RWPE2 (cell line): ENCODE data around the gene CAMK2G.
"Not testable (repeated sequence)": the region's sequence is repeated elsewhere in the genome, so short reads cannot be mapped to it uniquely, and the experiment has no call there.

Experiments
- ATAC-seq: fragments of 200-7000 bp; cut with Tn5 transposase; 3 replicates; pipeline ENCODE4 v1.9.1; 2021; ENCODE audit warnings: low read depth
- DNase-seq: peaks from one replicate; pipeline ENCODE4 v3.0.0-alpha.2; 2020; ENCODE audit warnings: low spot score
- H3K27ac ChIP-seq: fragments of 450-650 bp; 2 replicates; pipeline ENCODE4 v1.5.1; 2017; ENCODE audit warnings: mild to moderate bottlenecking; ENCODE audit not compliant: poor library complexity, severe bottlenecking
- H3K27me3 ChIP-seq: fragments of 250-450 bp; sonication (Bioruptor Pico); 2 replicates; pipeline ENCODE4 v1.5.1; 2021; ENCODE audit warnings: mild to moderate bottlenecking, moderate library complexity; ENCODE audit not compliant: insufficient read depth, poor library complexity, severe bottlenecking
- H3K36me3 ChIP-seq: fragments of 250-450 bp; sonication (Bioruptor Pico); 2 replicates; pipeline ENCODE4 v1.5.1; 2020; ENCODE audit warnings: low read depth, mild to moderate bottlenecking, moderate library complexity
- H3K4me1 ChIP-seq: fragments of 250-450 bp; sonication (Bioruptor Pico); 2 replicates; pipeline ENCODE4 v1.5.1; 2021; ENCODE audit warnings: mild to moderate bottlenecking, moderate library complexity; ENCODE audit not compliant: insufficient read depth, poor library complexity, severe bottlenecking
- H3K4me3 ChIP-seq: fragments of 250-450 bp; sonication (Bioruptor Pico); 2 replicates; pipeline ENCODE4 v1.5.1; 2021; ENCODE audit warnings: mild to moderate bottlenecking, moderate library complexity; ENCODE audit not compliant: severe bottlenecking
- H3K9me3 ChIP-seq: fragments of 250-450 bp; sonication (Bioruptor Pico); 2 replicates; pipeline ENCODE4 v1.5.1; 2021; ENCODE audit warnings: mild to moderate bottlenecking, moderate library complexity; ENCODE audit not compliant: severe bottlenecking
- TF ChIP-seq, protein P1 (sequence below): fragments of 450-650 bp; IDR thresholded peaks from one replicate; pipeline ENCODE4 v1.5.1; 2017; ENCODE audit warnings: mild to moderate bottlenecking, moderate library complexity; ENCODE audit not compliant: poor library complexity, severe bottlenecking

CAMK2G gene

DNA sequence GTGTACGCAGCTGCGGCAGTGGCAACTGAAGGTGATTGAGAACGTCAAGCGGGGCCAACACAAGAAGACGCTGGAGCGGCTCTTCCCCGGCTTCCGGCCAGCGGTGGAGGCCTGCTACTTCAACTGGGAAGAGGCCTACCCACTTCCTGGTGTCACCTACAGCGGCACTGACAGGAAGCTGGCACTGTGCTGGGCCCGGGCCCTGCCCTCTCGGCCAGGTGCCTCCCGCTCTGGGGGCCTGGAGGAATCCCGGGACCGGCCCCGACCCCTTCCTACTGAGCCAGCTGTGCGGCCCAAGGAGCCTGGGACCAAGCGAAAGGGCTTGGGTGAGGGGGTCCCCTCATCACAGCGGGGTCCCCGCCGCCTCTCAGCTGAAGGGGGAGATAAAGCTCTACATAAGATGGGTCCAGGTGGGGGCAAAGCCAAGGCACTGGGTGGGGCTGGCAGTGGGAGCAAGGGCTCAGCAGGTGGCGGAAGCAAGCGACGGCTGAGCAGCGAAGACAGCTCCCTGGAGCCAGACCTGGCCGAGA is 82.4 kb downstream of the CAMK2G start:
- ATAC-seq (no peak), DNase-seq (no peak)
- TF ChIP-seq, protein P1, sequence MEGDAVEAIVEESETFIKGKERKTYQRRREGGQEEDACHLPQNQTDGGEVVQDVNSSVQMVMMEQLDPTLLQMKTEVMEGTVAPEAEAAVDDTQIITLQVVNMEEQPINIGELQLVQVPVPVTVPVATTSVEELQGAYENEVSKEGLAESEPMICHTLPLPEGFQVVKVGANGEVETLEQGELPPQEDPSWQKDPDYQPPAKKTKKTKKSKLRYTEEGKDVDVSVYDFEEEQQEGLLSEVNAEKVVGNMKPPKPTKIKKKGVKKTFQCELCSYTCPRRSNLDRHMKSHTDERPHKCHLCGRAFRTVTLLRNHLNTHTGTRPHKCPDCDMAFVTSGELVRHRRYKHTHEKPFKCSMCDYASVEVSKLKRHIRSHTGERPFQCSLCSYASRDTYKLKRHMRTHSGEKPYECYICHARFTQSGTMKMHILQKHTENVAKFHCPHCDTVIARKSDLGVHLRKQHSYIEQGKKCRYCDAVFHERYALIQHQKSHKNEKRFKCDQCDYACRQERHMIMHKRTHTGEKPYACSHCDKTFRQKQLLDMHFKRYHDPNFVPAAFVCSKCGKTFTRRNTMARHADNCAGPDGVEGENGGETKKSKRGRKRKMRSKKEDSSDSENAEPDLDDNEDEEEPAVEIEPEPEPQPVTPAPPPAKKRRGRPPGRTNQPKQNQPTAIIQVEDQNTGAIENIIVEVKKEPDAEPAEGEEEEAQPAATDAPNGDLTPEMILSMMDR, result no peak
- H3K4me3 ChIP-seq, result no peak overlapping the region
- no peaks in the 10 kb centered on the region for H3K4me1 ChIP-seq
- no peak overlapping the region for H3K27ac ChIP-seq
- H3K36me3 ChIP-seq, result peaks cover 46% of the 10 kb centered on the region
- no peaks in the 10 kb centered on the region for H3K27me3 ChIP-seq
- no peaks in the 10 kb centered on the region for H3K9me3 ChIP-seq

DNA sequence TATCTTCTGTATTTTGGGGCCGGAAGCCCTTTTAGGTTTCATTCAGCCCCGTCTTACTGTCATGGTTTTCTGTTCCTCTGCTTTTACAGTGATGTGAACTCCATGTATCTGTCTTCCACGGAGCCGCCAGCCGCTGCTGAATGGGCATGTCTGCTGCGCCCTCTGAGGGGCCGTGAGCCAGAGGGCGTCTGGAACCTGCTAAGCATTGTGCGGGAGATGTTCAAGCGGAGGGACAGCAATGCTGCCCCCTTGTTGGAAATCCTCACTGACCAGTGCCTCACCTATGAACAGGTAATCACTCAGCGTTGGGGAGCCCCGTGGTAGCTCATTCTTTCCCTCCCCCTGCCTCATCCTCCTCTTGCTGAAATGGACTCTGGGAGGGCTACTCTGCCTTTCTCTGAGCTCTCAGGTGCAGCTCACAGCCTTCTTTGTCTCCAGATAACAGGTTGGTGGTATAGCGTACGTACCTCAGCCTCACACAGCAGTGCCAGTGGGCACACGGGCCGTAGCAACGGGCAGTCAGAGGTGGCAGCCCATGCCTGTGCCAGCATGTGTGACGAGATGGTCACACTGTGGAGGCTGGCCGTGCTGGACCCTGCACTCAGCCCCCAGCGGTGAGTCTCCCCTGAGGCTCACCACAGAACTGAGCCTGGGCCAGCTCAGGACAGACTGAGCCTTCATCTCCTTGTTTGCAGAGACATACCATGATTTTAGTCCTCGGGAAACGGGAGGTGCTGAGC is 83.3 kb downstream of the CAMK2G start:
- Histone ChIP-seq H3K4me1 (no peaks in the 10 kb centered on the region), H3K36me3 (peaks cover 38% of the 10 kb centered on the region), H3K9me3 (no peaks in the 10 kb centered on the region), H3K27ac (no peak overlapping the region), H3K4me3 (no peak overlapping the region), H3K27me3 (no peaks in the 10 kb centered on the region)
- ATAC-seq (no peak), DNase-seq (no peak)
- TF ChIP-seq, protein P1, result no peak

DNA sequence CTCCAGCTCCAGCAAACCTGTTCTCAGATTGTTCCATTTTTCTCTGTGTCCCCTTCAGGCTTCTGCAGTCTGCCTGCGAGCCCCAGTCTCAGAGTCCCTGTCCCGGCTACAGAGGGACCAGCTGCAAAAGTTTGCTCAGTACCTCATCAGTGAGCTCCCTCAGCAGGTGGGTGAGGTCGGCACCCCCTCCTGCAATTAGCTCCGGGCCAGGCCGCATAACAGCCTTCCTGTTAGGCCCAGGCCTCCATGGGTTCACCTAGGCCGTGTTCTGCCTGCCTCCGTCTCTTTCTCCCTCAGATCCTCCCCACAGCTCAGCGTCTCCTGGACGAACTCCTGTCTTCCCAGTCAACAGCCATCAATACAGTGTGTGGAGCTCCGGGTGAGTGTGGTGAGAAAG is 84.7 kb downstream of the CAMK2G start:
- no peak for DNase-seq
- Histone ChIP-seq H3K4me3 (no peak overlapping the region), H3K9me3 (no peaks in the 10 kb centered on the region), H3K4me1 (peaks cover 2% of the 10 kb centered on the region), H3K27ac (no peak overlapping the region), H3K27me3 (no peaks in the 10 kb centered on the region), H3K36me3 (peaks cover 29% of the 10 kb centered on the region)
- ATAC-seq, result no peak
- TF ChIP-seq, protein P1, result no peak

DNA sequence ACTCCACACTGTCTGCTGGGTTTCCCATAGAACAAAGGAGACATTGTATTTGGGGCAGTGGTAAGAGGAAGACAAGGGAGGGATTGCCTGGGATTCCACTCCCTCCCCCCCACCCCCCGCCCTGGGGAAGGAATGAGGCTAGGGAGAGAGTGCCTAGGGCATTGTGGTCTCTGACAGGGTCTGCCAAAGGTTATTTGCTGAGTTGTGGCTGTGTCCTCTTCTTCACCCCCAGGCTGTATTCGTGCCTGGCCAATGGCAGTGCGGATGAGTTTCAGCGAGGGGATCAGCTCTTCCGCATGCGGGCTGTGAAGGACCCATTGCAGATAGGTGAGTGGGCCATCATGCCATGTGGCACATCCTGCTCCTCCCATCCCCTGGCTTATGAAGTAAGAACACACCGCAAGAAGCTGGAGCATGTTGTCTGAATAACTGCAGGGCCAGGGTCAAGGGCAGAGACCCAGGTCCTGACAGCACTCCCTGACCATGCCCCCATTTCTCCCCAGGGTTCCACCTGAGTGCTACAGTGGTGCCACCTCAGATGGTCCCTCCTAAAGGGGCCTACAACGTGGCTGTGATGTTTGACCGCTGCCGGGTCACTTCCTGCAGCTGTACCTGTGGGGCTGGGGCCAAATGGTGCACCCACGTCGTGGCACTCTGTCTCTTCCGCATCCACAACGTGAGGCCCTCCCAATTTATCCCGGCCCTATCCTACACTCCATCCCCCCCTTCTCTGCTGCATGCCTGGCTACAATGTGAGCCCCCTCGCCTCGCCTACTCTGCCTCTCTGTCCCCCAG is 85.3 kb downstream of the CAMK2G start:
- peaks cover 24% of the 10 kb centered on the region for H3K36me3 ChIP-seq
- TF ChIP-seq, protein P1, result no peak
- H3K9me3 ChIP-seq, result no peaks in the 10 kb centered on the region
- ATAC-seq (no peak), DNase-seq (no peak)
- H3K27me3 ChIP-seq, result no peaks in the 10 kb centered on the region
- H3K4me1 ChIP-seq, result peaks cover 4% of the 10 kb centered on the region
- H3K27ac ChIP-seq, result no peak overlapping the region
- H3K4me3 ChIP-seq, result no peak overlapping the region

DNA sequence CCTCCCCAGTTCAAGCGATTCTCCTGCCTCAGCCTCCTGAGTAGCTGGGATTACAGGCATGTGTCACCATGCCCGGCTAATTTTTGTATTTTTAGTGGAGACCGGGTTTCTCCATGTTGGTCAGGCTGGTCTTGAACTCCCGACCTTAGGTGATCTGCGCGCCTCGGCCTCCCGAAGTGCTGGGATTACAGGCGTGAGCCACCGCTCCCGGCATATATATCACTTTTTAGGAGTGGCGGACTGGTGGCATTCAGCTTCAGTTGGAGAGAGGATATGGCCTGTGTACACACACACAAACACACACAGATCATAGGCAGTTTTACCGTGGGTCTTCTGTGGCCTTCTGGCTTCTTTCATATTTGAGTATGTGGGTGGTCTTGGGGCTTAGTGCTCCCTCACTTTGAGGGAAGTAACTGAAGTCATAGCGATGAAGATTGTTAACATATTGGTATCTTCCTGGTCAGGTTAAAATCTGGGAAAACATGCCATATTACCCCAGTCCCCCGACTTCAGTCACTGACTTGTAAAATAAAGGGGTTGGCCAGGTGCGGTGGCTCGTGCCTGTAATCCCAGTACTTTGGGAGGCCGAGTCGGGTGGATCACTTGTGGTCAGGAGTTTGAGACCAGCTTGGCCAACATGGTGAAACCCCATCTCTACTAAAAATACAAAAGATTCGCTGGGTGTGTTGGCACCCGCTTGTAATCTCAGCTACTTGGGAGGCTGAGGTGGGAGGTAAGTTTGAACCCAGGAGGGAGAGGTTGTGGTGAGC is 87.1 kb downstream of the CAMK2G start:
- not testable (repeated sequence) for H3K27ac ChIP-seq, DNase-seq, H3K4me3 ChIP-seq, ATAC-seq, H3K9me3 ChIP-seq, H3K4me1 ChIP-seq, H3K27me3 ChIP-seq
- H3K36me3 ChIP-seq, result peaks cover 30% of the 10 kb centered on the region
